ENCODE data around the gene GJA3. TPM values are rescaled to one million over a fixed set of nuclear protein-coding genes. Genes with fewer than 3 reads are reported as not detected.

GJA3 gene
- total RNA-seq, 1 donor from 2014 or later = 2.1 TPM

DNA sequence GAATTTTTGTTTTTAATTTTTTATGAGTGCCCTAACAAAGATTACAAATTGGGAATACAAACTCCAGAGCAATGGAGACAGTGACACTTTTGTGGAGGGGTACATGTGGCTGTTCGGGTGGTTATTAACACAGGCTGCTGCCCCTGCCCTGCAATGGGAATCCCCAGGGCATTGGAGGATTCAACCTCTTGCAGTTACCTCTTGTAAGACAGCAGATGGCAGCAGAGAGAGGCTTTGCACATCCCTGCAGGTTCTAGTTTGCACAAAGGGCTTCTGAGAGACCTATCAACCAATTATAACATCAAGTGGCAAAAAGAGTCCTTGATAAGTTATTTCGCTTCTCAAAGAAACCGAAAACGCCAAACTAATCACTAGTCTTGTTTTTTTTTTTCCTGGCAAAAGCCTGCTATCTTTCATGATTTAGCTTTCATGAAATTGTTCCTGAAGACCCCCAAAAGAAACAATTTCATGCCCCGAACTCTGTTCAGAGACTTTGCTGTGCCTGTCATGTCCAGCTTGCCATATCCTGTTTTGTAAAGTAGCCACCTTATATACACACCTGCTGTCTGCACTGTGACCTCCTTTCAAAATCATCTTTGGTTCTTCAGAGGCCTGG is 21.5 kb upstream of the GJA3 start:
- Histone ChIP-seq H3K27ac (ENCODE audit: low read depth, low read length) (no peak overlapping the region), H3K9ac (ENCODE audit: low read depth in 1 of 3, low read length in 3 of 3) (no peak overlapping the region), H3K36me3 (ENCODE audit: control insufficient read depth in 3 of 3, insufficient read depth in 3 of 3, low read length in 3 of 3) (no peaks in the 10 kb centered on the region), H3K4me3 (ENCODE audit: low read length in 3 of 3) (no peak overlapping the region), H3K9me3 (ENCODE audit: control insufficient read depth in 3 of 3, low read length in 3 of 3) (no peaks in the 10 kb centered on the region), H3K4me1 (ENCODE audit: control insufficient read depth in 3 of 3, insufficient read depth in 3 of 3, low read length in 3 of 3) (peaks cover 0 to 4% (median 2%) of the 10 kb centered on the region in 3 donors), H3K27me3 (ENCODE audit: control insufficient read depth in 3 of 3, insufficient read depth in 3 of 3, low read length in 3 of 3) (peaks cover 15 to 27% (median 17%) of the 10 kb centered on the region in 3 donors)

DNA sequence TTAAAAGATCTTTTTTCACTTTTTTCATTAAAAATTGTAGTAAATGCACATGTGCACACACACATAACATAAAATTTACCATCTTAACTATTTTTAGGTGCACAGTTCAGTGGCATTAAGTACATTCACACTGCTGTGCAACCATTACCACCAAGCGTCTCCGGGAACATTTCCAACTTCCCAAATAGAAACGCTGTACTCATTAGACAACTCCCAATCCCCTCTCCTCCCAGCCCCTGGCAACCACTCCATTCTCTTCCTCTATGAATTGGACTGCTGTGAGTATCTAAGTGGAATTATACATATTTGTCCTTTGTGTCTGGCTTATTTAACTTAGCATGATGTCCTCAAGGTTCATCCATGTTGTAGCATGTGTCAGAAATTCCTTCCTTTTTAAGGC is 20.3 kb upstream of the GJA3 start:
- Histone ChIP-seq H3K4me1 (ENCODE audit: control insufficient read depth in 3 of 3, insufficient read depth in 3 of 3, low read length in 3 of 3) (peaks cover 0 to 4% (median 2%) of the 10 kb centered on the region in 3 donors), H3K27ac (ENCODE audit: low read depth, low read length) (no peak overlapping the region), H3K27me3 (ENCODE audit: control insufficient read depth in 3 of 3, insufficient read depth in 3 of 3, low read length in 3 of 3) (peaks cover 26 to 38% (median 27%) of the 10 kb centered on the region in 3 donors), H3K36me3 (ENCODE audit: control insufficient read depth in 3 of 3, insufficient read depth in 3 of 3, low read length in 3 of 3) (no peaks in the 10 kb centered on the region), H3K4me3 (ENCODE audit: low read length in 3 of 3) (no peak overlapping the region), H3K9me3 (ENCODE audit: control insufficient read depth in 3 of 3, low read length in 3 of 3) (no peaks in the 10 kb centered on the region), H3K9ac (ENCODE audit: low read depth in 1 of 3, low read length in 3 of 3) (no peak overlapping the region)

DNA sequence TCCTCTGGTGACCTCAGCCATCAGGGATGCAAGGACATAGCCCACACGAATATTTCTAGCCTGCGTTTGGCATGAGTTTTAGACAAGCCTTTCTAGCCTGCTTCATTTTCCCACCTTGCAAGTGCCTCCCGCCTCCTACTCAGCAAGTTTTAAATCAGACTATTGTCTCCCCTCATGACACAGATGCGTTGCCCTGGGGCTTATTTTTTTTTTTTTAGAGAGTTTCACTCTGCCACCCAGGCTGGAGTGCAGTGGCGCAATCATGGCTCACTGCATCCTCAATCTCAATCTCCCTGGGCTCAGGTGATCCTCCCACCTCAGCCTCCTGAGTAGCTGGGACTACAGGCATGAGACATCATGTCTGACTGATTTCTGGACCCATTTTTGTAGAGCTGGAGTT is 17.3 kb upstream of the GJA3 start:
- Histone ChIP-seq H3K27me3 (ENCODE audit: control insufficient read depth in 3 of 3, insufficient read depth in 3 of 3, low read length in 3 of 3) (peaks cover 30 to 45% (median 38%) of the 10 kb centered on the region in 3 donors), H3K4me1 (ENCODE audit: control insufficient read depth in 3 of 3, insufficient read depth in 3 of 3, low read length in 3 of 3) (peaks cover 0 to 4% (median 2%) of the 10 kb centered on the region in 3 donors), H3K9ac (ENCODE audit: low read depth in 1 of 3, low read length in 3 of 3) (no peak overlapping the region), H3K9me3 (ENCODE audit: control insufficient read depth in 3 of 3, low read length in 3 of 3) (no peaks in the 10 kb centered on the region), H3K27ac (ENCODE audit: low read depth, low read length) (no peak overlapping the region), H3K4me3 (ENCODE audit: low read length in 3 of 3) (no peak overlapping the region), H3K36me3 (ENCODE audit: control insufficient read depth in 3 of 3, insufficient read depth in 3 of 3, low read length in 3 of 3) (no peaks in the 10 kb centered on the region)

DNA sequence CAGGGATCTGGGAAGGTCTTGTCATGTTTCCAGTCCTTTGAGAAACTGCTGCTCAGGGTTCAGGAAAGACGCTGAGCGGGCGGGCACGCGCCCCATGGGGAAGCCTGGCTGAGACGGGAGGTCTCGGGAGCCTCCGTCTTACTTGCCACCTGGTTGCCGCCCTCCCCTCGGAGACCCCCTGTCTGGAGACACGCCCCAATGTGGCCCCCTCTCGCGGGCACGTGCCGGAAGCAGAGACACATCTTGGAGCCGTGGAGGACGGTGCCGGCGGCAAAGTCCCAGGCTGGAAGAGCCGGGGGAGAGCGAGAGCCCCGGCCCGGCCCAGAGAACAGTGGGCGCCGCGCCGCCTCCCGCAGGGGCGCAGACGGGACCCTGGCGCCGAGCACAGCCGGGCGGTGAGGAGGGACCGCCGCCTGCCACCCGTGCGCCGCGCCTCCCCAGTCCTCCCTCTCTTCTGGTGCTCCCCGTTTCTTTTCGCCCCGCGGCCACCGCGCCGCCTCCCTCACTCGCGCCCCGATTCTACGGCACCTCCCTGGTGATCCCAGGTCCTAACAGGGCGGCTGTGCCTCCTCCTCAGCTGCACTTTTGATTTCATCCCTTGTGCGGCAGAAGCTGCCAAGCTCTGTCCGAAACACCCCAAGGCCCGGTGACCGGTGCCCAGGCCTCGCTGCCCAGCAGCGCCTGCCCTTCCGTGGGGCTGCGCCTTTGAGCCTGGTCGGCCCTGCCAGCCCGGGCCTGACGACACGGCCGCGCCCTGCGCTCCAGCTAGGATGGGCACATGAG is 16.4 kb upstream of the GJA3 start:
- no peaks in the 10 kb centered on the region for H3K36me3 ChIP-seq (ENCODE audit: control insufficient read depth in 3 of 3, insufficient read depth in 3 of 3, low read length in 3 of 3)
- H3K4me3 ChIP-seq (ENCODE audit: low read length in 3 of 3) = peak overlapping the region in 1 of 3 donors; percentile 13
- no peak overlapping the region for H3K27ac ChIP-seq (ENCODE audit: low read depth, low read length)
- H3K9ac ChIP-seq (ENCODE audit: low read depth in 1 of 3, low read length in 3 of 3) = peak overlapping the region in 1 of 3 donors; percentile 45
- no peaks in the 10 kb centered on the region for H3K9me3 ChIP-seq (ENCODE audit: control insufficient read depth in 3 of 3, low read length in 3 of 3)
- H3K4me1 ChIP-seq (ENCODE audit: control insufficient read depth in 3 of 3, insufficient read depth in 3 of 3, low read length in 3 of 3) = peaks cover 0 to 4% (median 2%) of the 10 kb centered on the region in 3 donors
- peaks cover 30 to 45% (median 38%) of the 10 kb centered on the region in 3 donors for H3K27me3 ChIP-seq (ENCODE audit: control insufficient read depth in 3 of 3, insufficient read depth in 3 of 3, low read length in 3 of 3)

DNA sequence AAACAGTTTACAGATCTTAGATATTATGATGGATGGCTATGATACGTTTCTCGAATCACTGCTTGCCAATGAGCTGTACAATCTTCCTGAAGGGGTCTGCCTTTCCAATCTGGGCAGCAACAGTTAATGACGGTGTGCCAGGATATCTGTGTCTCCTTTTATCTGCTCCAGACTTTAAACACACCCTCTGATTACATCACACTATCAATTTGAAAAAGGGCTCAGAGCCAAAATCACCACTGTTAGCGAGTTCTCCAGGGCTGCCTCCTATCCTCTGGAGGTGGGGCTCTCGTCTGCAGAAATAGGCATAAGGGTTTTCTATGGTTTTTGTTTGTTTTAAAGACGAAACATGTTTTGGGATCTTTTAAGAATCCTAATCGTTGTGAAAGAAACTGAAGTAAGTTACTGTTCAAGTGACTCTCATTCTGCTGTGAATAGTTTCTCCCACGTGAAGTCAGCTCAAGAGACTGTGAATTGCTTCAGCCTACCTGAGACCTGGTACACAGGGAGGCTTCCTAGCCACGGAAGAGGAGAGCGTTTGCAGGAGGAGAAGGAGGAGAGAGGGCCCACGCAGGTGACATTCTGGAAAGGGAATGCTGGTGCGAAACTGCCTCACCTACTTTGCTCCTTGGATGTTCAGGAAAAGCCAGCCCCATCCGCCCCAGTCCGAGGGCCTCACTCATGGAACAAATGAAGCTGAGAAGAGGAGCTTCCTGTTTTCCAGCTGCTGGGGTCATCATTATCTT is 15.2 kb upstream of the GJA3 start:
- Histone ChIP-seq H3K9me3 (ENCODE audit: control insufficient read depth in 3 of 3, low read length in 3 of 3) (no peaks in the 10 kb centered on the region), H3K9ac (ENCODE audit: low read depth in 1 of 3, low read length in 3 of 3) (no peak overlapping the region), H3K27ac (ENCODE audit: low read depth, low read length) (no peak overlapping the region), H3K36me3 (ENCODE audit: control insufficient read depth in 3 of 3, insufficient read depth in 3 of 3, low read length in 3 of 3) (no peaks in the 10 kb centered on the region), H3K4me3 (ENCODE audit: low read length in 3 of 3) (no peak overlapping the region), H3K4me1 (ENCODE audit: control insufficient read depth in 3 of 3, insufficient read depth in 3 of 3, low read length in 3 of 3) (peaks cover 0 to 4% (median 2%) of the 10 kb centered on the region in 3 donors), H3K27me3 (ENCODE audit: control insufficient read depth in 3 of 3, insufficient read depth in 3 of 3, low read length in 3 of 3) (peaks cover 30 to 45% (median 38%) of the 10 kb centered on the region in 3 donors)

DNA sequence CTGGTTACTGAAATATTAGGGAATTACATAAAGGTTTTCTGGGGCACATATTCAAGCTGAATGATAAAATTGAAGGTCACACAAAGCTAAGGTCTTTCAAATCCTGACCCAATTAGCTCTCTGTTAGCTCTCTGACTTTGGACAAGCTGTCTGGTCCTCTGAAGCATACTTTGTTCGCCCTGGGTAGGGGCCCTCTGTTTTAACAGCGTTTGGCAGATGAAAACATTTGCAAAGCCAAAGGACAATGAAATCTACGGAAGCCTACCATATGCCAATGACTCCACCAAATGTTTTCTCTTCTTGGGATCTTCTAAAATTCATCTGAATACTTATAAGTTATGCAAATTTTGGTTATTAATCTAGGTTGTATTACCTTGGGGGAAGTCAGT is 14.5 kb upstream of the GJA3 start:
- H3K27ac ChIP-seq (ENCODE audit: low read depth, low read length) = no peak overlapping the region
- H3K36me3 ChIP-seq (ENCODE audit: control insufficient read depth in 3 of 3, insufficient read depth in 3 of 3, low read length in 3 of 3) = no peaks in the 10 kb centered on the region
- no peak overlapping the region for H3K9ac ChIP-seq (ENCODE audit: low read depth in 1 of 3, low read length in 3 of 3)
- peaks cover 0 to 4% (median 2%) of the 10 kb centered on the region in 3 donors for H3K4me1 ChIP-seq (ENCODE audit: control insufficient read depth in 3 of 3, insufficient read depth in 3 of 3, low read length in 3 of 3)
- no peak overlapping the region for H3K4me3 ChIP-seq (ENCODE audit: low read length in 3 of 3)
- H3K9me3 ChIP-seq (ENCODE audit: control insufficient read depth in 3 of 3, low read length in 3 of 3) = no peaks in the 10 kb centered on the region
- H3K27me3 ChIP-seq (ENCODE audit: control insufficient read depth in 3 of 3, insufficient read depth in 3 of 3, low read length in 3 of 3) = peaks cover 32 to 45% (median 41%) of the 10 kb centered on the region in 3 donors

DNA sequence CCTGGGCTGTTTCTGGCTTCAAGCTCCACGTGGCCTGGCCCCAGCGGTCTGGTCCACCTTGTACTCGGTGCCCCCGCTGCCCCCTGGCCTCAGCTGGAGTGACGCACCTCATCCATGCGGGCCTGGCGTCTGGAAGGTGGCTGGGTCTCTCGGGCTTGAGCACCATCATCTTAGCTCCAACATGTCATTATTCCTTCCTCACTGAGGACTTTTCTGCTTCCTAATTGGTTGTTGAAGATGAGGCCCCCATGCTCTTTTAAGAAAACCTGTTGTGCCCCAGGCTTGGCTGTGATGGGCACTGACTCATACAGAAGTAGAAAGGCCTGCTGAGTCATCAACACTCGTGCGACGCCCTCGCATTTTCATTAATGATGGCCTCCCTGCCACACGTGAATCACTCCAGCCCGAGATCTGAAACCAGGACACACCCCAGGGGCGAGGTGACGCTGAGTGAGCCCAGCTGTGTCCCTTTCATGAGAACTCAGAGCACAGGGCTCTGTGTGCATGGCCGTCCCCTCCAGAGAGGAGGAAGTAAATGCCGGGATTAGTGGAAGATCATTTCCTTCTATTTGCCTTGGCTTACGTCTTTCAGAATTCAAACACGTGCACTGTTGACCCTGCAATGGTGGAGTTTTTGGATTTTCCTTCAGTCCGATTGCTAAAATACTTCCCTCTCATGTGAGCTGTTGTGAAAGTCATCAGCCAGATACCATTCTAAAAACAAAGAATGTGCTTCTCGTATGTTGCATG is 14.0 kb upstream of the GJA3 start:
- no peak overlapping the region for H3K27ac ChIP-seq (ENCODE audit: low read depth, low read length)
- no peak overlapping the region for H3K9ac ChIP-seq (ENCODE audit: low read depth in 1 of 3, low read length in 3 of 3)
- peaks cover 34 to 47% (median 46%) of the 10 kb centered on the region in 3 donors for H3K27me3 ChIP-seq (ENCODE audit: control insufficient read depth in 3 of 3, insufficient read depth in 3 of 3, low read length in 3 of 3)
- no peaks in the 10 kb centered on the region for H3K36me3 ChIP-seq (ENCODE audit: control insufficient read depth in 3 of 3, insufficient read depth in 3 of 3, low read length in 3 of 3)
- no peaks in the 10 kb centered on the region for H3K9me3 ChIP-seq (ENCODE audit: control insufficient read depth in 3 of 3, low read length in 3 of 3)
- no peak overlapping the region for H3K4me3 ChIP-seq (ENCODE audit: low read length in 3 of 3)
- peaks cover 0 to 4% (median 2%) of the 10 kb centered on the region in 3 donors for H3K4me1 ChIP-seq (ENCODE audit: control insufficient read depth in 3 of 3, insufficient read depth in 3 of 3, low read length in 3 of 3)

DNA sequence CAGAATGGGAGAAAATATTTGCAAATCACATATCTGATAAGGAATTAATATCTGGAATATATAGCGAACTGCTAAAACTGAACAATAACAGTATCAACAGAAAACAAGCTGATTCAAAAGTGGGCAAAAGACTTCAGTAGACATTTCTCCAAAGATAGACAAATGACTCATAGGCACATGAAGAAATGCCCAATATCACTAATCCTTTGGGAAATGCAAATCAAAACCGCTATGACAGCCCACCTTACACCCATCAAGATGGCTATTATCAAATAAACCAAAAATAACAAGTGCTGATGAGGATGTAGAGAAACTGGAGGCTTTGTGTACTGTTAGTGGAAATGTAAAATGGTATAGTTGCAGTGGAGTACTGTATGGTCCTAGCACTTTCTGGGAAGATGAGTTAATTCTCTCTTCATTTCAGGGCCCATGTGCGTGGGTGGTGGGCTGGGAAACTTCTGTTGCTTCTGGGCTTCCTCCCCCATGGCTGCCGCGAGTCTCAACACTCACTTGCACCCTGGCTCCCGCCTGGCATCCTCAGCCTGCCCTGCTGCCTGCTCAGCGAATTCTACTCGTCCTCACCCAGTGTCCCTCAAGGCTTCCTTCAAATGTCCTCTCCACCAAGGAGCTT is 12.4 kb upstream of the GJA3 start:
- H3K9ac ChIP-seq (ENCODE audit: low read depth in 1 of 3, low read length in 3 of 3) = no peak overlapping the region
- H3K27me3 ChIP-seq (ENCODE audit: control insufficient read depth in 3 of 3, insufficient read depth in 3 of 3, low read length in 3 of 3) = peaks cover 33 to 44% (median 42%) of the 10 kb centered on the region in 3 donors
- no peaks in the 10 kb centered on the region for H3K36me3 ChIP-seq (ENCODE audit: control insufficient read depth in 3 of 3, insufficient read depth in 3 of 3, low read length in 3 of 3)
- H3K4me3 ChIP-seq (ENCODE audit: low read length in 3 of 3) = no peak overlapping the region
- peaks cover 0 to 4% (median 2%) of the 10 kb centered on the region in 3 donors for H3K4me1 ChIP-seq (ENCODE audit: control insufficient read depth in 3 of 3, insufficient read depth in 3 of 3, low read length in 3 of 3)
- no peaks in the 10 kb centered on the region for H3K9me3 ChIP-seq (ENCODE audit: control insufficient read depth in 3 of 3, low read length in 3 of 3)
- H3K27ac ChIP-seq (ENCODE audit: low read depth, low read length) = no peak overlapping the region

DNA sequence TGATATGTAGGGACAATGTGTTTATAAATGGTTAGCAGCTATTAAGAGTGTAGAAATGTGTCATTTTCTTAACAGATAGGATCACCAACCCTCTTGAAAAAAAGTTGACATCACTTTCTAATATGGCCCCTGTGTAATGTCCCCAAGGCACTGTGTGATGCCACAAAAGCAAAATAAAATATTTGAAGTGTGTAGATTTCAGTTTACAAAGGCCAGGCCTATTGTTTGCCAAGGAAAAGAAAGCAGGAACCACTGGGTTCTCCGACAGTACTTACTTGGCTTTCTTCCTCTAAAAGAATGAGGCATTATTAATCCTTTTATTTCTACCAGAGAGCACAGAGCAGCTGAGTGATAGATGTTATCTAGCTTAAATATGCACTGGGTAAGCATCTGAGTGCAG is 10.5 kb upstream of the GJA3 start:
- Histone ChIP-seq H3K27ac (ENCODE audit: low read depth, low read length) (no peak overlapping the region), H3K9me3 (ENCODE audit: control insufficient read depth in 3 of 3, low read length in 3 of 3) (no peaks in the 10 kb centered on the region), H3K4me3 (ENCODE audit: low read length in 3 of 3) (no peak overlapping the region), H3K36me3 (ENCODE audit: control insufficient read depth in 3 of 3, insufficient read depth in 3 of 3, low read length in 3 of 3) (no peaks in the 10 kb centered on the region), H3K4me1 (ENCODE audit: control insufficient read depth in 3 of 3, insufficient read depth in 3 of 3, low read length in 3 of 3) (no peaks in the 10 kb centered on the region), H3K9ac (ENCODE audit: low read depth in 1 of 3, low read length in 3 of 3) (no peak overlapping the region), H3K27me3 (ENCODE audit: control insufficient read depth in 3 of 3, insufficient read depth in 3 of 3, low read length in 3 of 3) (peaks cover 21 to 32% (median 28%) of the 10 kb centered on the region in 3 donors)

All from skeletal muscle tissue (tissue), 4 donors.